ENCODE data around the gene RRP1.

DNA sequence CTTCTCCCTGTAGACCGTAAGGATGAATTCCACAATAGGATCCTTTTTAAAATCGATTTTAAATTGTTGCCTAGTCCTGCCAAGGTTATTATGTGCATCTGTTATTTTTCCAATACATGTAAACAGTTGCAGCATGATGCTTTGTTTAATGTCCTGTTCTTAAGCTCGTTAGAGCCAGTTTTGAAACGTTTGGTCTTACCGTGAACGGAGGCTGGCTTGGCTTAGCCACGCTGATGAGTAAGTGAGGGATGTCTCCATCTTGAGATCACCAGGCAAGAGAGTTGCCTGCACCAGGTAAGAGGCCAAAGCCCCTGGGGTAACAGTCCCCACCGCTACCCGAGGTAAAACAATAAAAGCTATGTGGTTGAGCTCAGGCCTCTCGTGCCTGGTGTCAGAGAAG lies 30.6 kb upstream of the RRP1 start:
- TF ChIP-seq, protein P1, sequence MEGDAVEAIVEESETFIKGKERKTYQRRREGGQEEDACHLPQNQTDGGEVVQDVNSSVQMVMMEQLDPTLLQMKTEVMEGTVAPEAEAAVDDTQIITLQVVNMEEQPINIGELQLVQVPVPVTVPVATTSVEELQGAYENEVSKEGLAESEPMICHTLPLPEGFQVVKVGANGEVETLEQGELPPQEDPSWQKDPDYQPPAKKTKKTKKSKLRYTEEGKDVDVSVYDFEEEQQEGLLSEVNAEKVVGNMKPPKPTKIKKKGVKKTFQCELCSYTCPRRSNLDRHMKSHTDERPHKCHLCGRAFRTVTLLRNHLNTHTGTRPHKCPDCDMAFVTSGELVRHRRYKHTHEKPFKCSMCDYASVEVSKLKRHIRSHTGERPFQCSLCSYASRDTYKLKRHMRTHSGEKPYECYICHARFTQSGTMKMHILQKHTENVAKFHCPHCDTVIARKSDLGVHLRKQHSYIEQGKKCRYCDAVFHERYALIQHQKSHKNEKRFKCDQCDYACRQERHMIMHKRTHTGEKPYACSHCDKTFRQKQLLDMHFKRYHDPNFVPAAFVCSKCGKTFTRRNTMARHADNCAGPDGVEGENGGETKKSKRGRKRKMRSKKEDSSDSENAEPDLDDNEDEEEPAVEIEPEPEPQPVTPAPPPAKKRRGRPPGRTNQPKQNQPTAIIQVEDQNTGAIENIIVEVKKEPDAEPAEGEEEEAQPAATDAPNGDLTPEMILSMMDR (IDR thresholded peaks at IDR 0.05), result no peak
- no peak for TF ChIP-seq ZFX (IDR thresholded peaks at IDR 0.05; ENCODE audit: borderline replicate concordance)

Measured in 22Rv1 (cell line).